IMR-90 (cell line): Measurements from ENCODE around the gene ATP8B2. TPM values are rescaled to one million over a fixed set of nuclear protein-coding genes. Genes with fewer than 3 reads are reported as not detected.

ENCODE experiments used
- ATAC-seq: fragments of 200-7000 bp; cut with Tn5 transposase; 2 replicates; pipeline ENCODE4 v1.9.1; 2020; ENCODE audit warnings: low read depth, mild to moderate bottlenecking, moderate library complexity
- BruUV-seq: library from RNA; stranded (reverse); fragments of 400-500 nt; replicated peaks from 2 replicates; lab custom pipeline; 2021; lab: Mats Ljungman, UMichigan
- CTCF ChIA-PET: fragments of 300-600 bp; formaldehyde crosslinking; extraction: SDS; loops from one replicate; lab custom pipeline; 2021; ENCODE audit warnings: antibody characterized with exemption; lab: Yijun Ruan, JAX
- POLR2A ChIA-PET: fragments of 300-600 bp; sonication (Branson Sonifier 250); formaldehyde crosslinking; loops from one replicate; lab custom pipeline; 2022; ENCODE audit warnings: antibody characterized with exemption; ENCODE audit not compliant: unreplicated experiment; lab: Charles Lee
- DNase-seq: peaks from one replicate; pipeline ENCODE4 v3.0.0; 2013
- H2AFZ ChIP-seq: replicated peaks from 2 replicates; pipeline ENCODE3; 2013; ENCODE audit warnings: low read length, mild to moderate bottlenecking; ENCODE audit not compliant: poor library complexity
- H2AK5ac ChIP-seq: 2 replicates; pipeline ENCODE4 v1.6.1; 2013; ENCODE audit warnings: low read depth, low read length, inconsistent platforms
- H2AK9ac ChIP-seq: replicated peaks from 2 replicates; pipeline ENCODE3; 2013; ENCODE audit warnings: mild to moderate bottlenecking, low read depth, low read length, moderate library complexity; ENCODE audit not compliant: poor library complexity
- H2BK120ac ChIP-seq: 2 replicates; pipeline ENCODE4 v1.6.1; 2013; ENCODE audit warnings: low read depth, low read length, inconsistent platforms
- H2BK15ac ChIP-seq: 3 replicates; pipeline ENCODE4 v1.6.1; 2013; ENCODE audit warnings: low read depth, low read length, inconsistent platforms
- H2BK20ac ChIP-seq: 2 replicates; pipeline ENCODE4 v1.6.1; 2013; ENCODE audit warnings: low read depth, mild to moderate bottlenecking, inconsistent platforms, low read length, moderate library complexity
- H2BK5ac ChIP-seq: 2 replicates; pipeline ENCODE4 v1.6.1; 2013; ENCODE audit warnings: mild to moderate bottlenecking, low read depth, low read length, inconsistent platforms; ENCODE audit not compliant: poor library complexity, severe bottlenecking
- H3K14ac ChIP-seq: replicated peaks from 2 replicates; pipeline ENCODE4 v1.6.1; 2013; ENCODE audit warnings: low read depth, low read length, inconsistent platforms
- H3K18ac ChIP-seq: 2 replicates; pipeline ENCODE4 v1.6.1; 2013; ENCODE audit warnings: low read depth, low read length, control low read depth
- H3K23ac ChIP-seq: 2 replicates; pipeline ENCODE4 v1.6.1; 2013; ENCODE audit warnings: low read depth, low read length, inconsistent platforms
- H3K27ac ChIP-seq: 2 replicates; pipeline ENCODE4 v1.5.1; 2013; ENCODE audit warnings: mild to moderate bottlenecking, control low read depth, low read length; ENCODE audit not compliant: insufficient read depth
- H3K27me3 ChIP-seq: 2 replicates; pipeline ENCODE4 v1.6.1; 2013; ENCODE audit warnings: low read length; ENCODE audit not compliant: control insufficient read depth, insufficient read depth
- H3K36me3 ChIP-seq: 2 replicates; pipeline ENCODE4 v1.6.1; 2013; ENCODE audit warnings: low read length, mixed read lengths; ENCODE audit not compliant: control insufficient read depth, insufficient read depth
- H3K4ac ChIP-seq: 2 replicates; pipeline ENCODE4 v1.6.1; 2013; ENCODE audit warnings: low read depth, low read length, inconsistent platforms
- H3K4me1 ChIP-seq: 2 replicates; pipeline ENCODE4 v1.6.1; 2013; ENCODE audit warnings: low read length, mixed read lengths; ENCODE audit not compliant: control insufficient read depth, insufficient read depth
- H3K4me2 ChIP-seq: 2 replicates; pipeline ENCODE4 v1.6.1; 2013; ENCODE audit warnings: low read depth, mild to moderate bottlenecking, control low read depth, low read length, moderate library complexity
- H3K4me3 ChIP-seq: 2 replicates; pipeline ENCODE4 v1.5.1; 2013; ENCODE audit warnings: low read depth, mild to moderate bottlenecking, control low read depth, low read length, moderate library complexity; ENCODE audit not compliant: insufficient read depth
- H3K56ac ChIP-seq: 2 replicates; pipeline ENCODE4 v1.6.1; 2013; ENCODE audit warnings: low read length, inconsistent platforms; ENCODE audit not compliant: insufficient read depth; ENCODE audit errors: extremely low read depth
- H3K79me1 ChIP-seq, 2 experiments: 2 replicates each; pipeline ENCODE4 v1.6.1; 2013; ENCODE audit warnings: low read length in 2 of 2, inconsistent platforms in 1 of 2, low read depth in 1 of 2
- H3K9ac ChIP-seq: 2 replicates; pipeline ENCODE4 v1.6.1; 2013; ENCODE audit warnings: low read depth, low read length, control low read depth
- H3K9me1 ChIP-seq: 2 replicates; pipeline ENCODE4 v1.6.1; 2013; ENCODE audit warnings: low read length, inconsistent platforms; ENCODE audit not compliant: insufficient read depth
- H3K9me3 ChIP-seq: 2 replicates; pipeline ENCODE4 v1.6.1; 2013; ENCODE audit warnings: low read length; ENCODE audit not compliant: control insufficient read depth, insufficient read depth
- H4K20me1 ChIP-seq: 2 replicates; pipeline ENCODE4 v1.6.1; 2013; ENCODE audit warnings: low read length, inconsistent platforms; ENCODE audit not compliant: insufficient read depth
- H4K5ac ChIP-seq: 2 replicates; pipeline ENCODE4 v1.6.1; 2013; ENCODE audit warnings: mild to moderate bottlenecking, low read depth, low read length, control low read depth
- H4K8ac ChIP-seq, 2 experiments: 2 replicates each; pipeline ENCODE4 v1.6.1; 2013; ENCODE audit warnings: low read depth in 2 of 2, low read length in 2 of 2, control low read depth in 1 of 2, inconsistent platforms in 1 of 2
- H4K91ac ChIP-seq: 2 replicates; pipeline ENCODE4 v1.6.1; 2013; ENCODE audit warnings: low read depth, low read length, inconsistent platforms; ENCODE audit not compliant: insufficient read depth
- BHLHE40 ChIP-seq: fragments of 150-350 bp; IDR thresholded peaks from 2 replicates; pipeline ENCODE4 v1.6.1; 2016; ENCODE audit warnings: mild to moderate bottlenecking, low read depth, low read length
- CEBPB ChIP-seq: IDR thresholded peaks from 2 replicates; pipeline ENCODE4 v1.6.1; 2012; ENCODE audit warnings: low read depth, low read length, improper control_type of control experiment
- CHD1 ChIP-seq: IDR thresholded peaks from 2 replicates; pipeline ENCODE4 v1.6.1; 2012; ENCODE audit warnings: low read depth, low read length, improper control_type of control experiment
- FOS ChIP-seq: fragments of 150-350 bp; IDR thresholded peaks from 2 replicates; pipeline ENCODE4 v1.6.1; 2016; ENCODE audit warnings: low read depth, low read length
- MAFK ChIP-seq: IDR thresholded peaks from 2 replicates; pipeline ENCODE4 v1.6.1; 2012; ENCODE audit warnings: low read depth, low read length, improper control_type of control experiment
- MAZ ChIP-seq: IDR thresholded peaks from 2 replicates; pipeline ENCODE4 v1.6.1; 2012; ENCODE audit warnings: low read depth, mild to moderate bottlenecking, low read length, improper control_type of control experiment, moderate library complexity, borderline replicate concordance
- MXI1 ChIP-seq: IDR thresholded peaks from 2 replicates; pipeline ENCODE4 v1.6.1; 2012; ENCODE audit warnings: low read depth, mild to moderate bottlenecking, low read length, moderate library complexity, borderline replicate concordance
- NFE2L2 ChIP-seq: fragments of 150-350 bp; IDR thresholded peaks from 2 replicates; pipeline ENCODE4 v1.6.1; 2016; ENCODE audit warnings: low read depth, mild to moderate bottlenecking, low read length
- POLR2A ChIP-seq: IDR thresholded peaks from 2 replicates; pipeline ENCODE4 v1.6.1; 2012; ENCODE audit warnings: mild to moderate bottlenecking, low read depth, low read length
- RAD21 ChIP-seq: IDR thresholded peaks from 2 replicates; pipeline ENCODE4 v1.6.1; 2012; ENCODE audit warnings: low read length, improper control_type of control experiment
- RCOR1 ChIP-seq: IDR thresholded peaks from 2 replicates; pipeline ENCODE4 v1.6.1; 2012; ENCODE audit warnings: mild to moderate bottlenecking, low read length, improper control_type of control experiment; ENCODE audit not compliant: insufficient replicate concordance
- RFX5 ChIP-seq: IDR thresholded peaks from 2 replicates; pipeline ENCODE4 v1.8.0; 2012; ENCODE audit warnings: low read depth, mild to moderate bottlenecking, low read length, moderate library complexity
- SMC3 ChIP-seq: fragments of 150-350 bp; IDR thresholded peaks from 2 replicates; pipeline ENCODE4 v1.6.1; 2016; ENCODE audit warnings: low read depth, mild to moderate bottlenecking, antibody characterized with exemption, low read length, moderate library complexity
- WGBS, 2 experiments: methylation state at CpG; one replicate each; pipeline versions ENCODE4 v1.1.5 to v1.1.7; 2013; ENCODE audit warnings: missing lambda C conversion rate in 2 of 2; ENCODE audit not compliant: insufficient read length in 1 of 2; ENCODE audit errors: extremely low coverage in 2 of 2; 5-methylcytosine and 5-hydroxymethylcytosine counted together
- dilution Hi-C: fragments of 300-500 bp; cut with HindIII; formaldehyde crosslinking; loops from one replicate; pipeline ENCODE4 v1.14.3; 2018; ENCODE audit warnings: low sequenced_read_pairs; ENCODE audit not compliant: unreplicated experiment
- in situ Hi-C: fragments of 300-500 bp; cut with MboI; formaldehyde crosslinking; loops from 3 replicates; pipeline ENCODE4 v1.14.3; 2019; ENCODE audit warnings: low sequenced_read_pairs, inconsistent platforms, mixed read lengths
- intact Hi-C: fragments of 100-400 bp; cut with micrococcal nuclease; formaldehyde crosslinking; loops from 2 replicates; pipeline ENCODE4 v1.10.0; 2022
- polyA plus RNA-seq, 3 experiments: library from polyadenylated mRNA; depleted of rRNA; stranded (reverse); fragments of >200 nt; gene quantifications; 2 replicates each; pipeline ENCODE4 v1.2.3, GENCODE V29; 2012; ENCODE audit warnings: low replicate concordance in 1 of 3
- total RNA-seq: library from RNA; depleted of rRNA; stranded (reverse); fragments of >200 nt; gene quantifications from 2 replicates; pipeline ENCODE4 v1.2.3, GENCODE V29; 2012
- TF ChIP-seq, protein P1 (sequence below): conservative IDR thresholded peaks from 2 replicates; pipeline ENCODE4 v1.5.1; 2012; ENCODE audit warnings: mild to moderate bottlenecking, low read depth, low read length, improper control_type of control experiment
- TF ChIP-seq, protein P2 (sequence below): fragments of 150-350 bp; IDR thresholded peaks from 2 replicates; pipeline ENCODE4 v1.6.1; 2016; ENCODE audit warnings: low read depth, mild to moderate bottlenecking, low read length, moderate library complexity, borderline replicate concordance
- TF ChIP-seq, protein P3 (sequence below): fragments of 150-350 bp; IDR thresholded peaks from 2 replicates; pipeline ENCODE4 v1.6.1; 2017; ENCODE audit warnings: mild to moderate bottlenecking, antibody characterized with exemption, low read length, low read depth

The ATP8B2 gene
- total and polyA plus RNA-seq, 2 of the 4 experiments (the other 2 are of a cell fraction) = 79.4 to 91.0 TPM

DNA sequence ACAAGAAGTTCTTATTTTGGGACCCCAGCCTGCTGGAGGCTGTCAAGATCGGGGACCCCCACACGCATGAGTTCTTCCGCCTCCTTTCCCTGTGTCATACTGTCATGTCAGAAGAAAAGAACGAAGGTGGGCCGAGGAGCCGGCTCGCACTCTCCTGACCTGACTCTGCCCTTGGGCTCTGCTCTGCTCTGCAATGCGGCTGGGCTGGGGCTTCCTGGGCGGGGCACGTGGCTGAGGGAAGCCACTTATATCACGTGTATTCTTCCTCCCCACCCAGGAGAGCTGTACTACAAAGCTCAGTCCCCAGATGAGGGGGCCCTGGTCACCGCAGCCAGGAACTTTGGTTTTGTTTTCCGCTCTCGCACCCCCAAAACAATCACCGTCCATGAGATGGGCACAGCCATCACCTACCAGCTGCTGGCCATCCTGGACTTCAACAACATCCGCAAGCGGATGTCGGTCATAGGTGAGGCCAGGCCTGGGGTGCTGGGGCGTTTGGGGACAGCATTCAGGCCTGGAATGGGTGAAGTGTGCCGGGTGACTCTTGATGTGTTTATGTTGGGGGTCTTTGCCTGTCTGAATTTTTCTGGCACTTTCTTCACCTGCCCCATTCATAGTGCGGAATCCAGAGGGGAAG is 17.6 kb downstream of the ATP8B2 start:
- no peak for ATAC-seq
- dilution Hi-C loops = no loop called here
- Histone ChIP-seq H2AFZ (no peak overlapping the region), H3K9me1 (peaks cover 5% of the 10 kb centered on the region; the same call in 1 of the 2 replicates), H4K91ac (no peak overlapping the region), H3K23ac (no peak overlapping the region), H3K4me1 (no peaks in the 10 kb centered on the region), H2AK5ac (no peak overlapping the region), H3K36me3 (peaks cover 81% of the 10 kb centered on the region), H2BK5ac (no peak overlapping the region), H2BK120ac (no peak overlapping the region), H3K4me3 (no peak overlapping the region), H3K9ac (no peak overlapping the region), H3K27me3 (no peaks in the 10 kb centered on the region), H3K9me3 (no peaks in the 10 kb centered on the region), H4K20me1 (peaks cover 7% of the 10 kb centered on the region; the same call in 1 of the 2 replicates), H3K4me2 (no peak overlapping the region), H3K14ac (no peak overlapping the region), H3K56ac (no peak overlapping the region), H4K5ac (no peak overlapping the region), H2BK15ac (no peak overlapping the region), H2BK20ac (no peak overlapping the region), H4K8ac (no peak overlapping the region), H3K18ac (no peak overlapping the region), H3K79me1 (peaks cover 7 to 37% of the 10 kb centered on the region in 2 experiments), H3K27ac (no peak overlapping the region), H2AK9ac (no peak overlapping the region), H3K4ac (no peak overlapping the region)
- WGBS, 2 experiments = 100% methylated on average over 3 of the region's 21 CpGs; no CpG with 5 or more reads in 1 of the 2 experiments
- no peak for DNase-seq
- ChIA-PET POLR2A (no interaction called here), CTCF (no interaction called here)
- intact Hi-C loops = no loop called here
- BruUV-seq = no TSS peak
- TF ChIP-seq RFX5 (no peak), MAFK (no peak), MXI1 (no peak), RCOR1 (no peak), BHLHE40 (no peak), CEBPB (no peak), MAZ (no peak), FOS (no peak), SMC3 (no peak), CHD1 (no peak), POLR2A (no peak), RAD21 (no peak), NFE2L2 (no peak)
- TF ChIP-seq, protein P1, sequence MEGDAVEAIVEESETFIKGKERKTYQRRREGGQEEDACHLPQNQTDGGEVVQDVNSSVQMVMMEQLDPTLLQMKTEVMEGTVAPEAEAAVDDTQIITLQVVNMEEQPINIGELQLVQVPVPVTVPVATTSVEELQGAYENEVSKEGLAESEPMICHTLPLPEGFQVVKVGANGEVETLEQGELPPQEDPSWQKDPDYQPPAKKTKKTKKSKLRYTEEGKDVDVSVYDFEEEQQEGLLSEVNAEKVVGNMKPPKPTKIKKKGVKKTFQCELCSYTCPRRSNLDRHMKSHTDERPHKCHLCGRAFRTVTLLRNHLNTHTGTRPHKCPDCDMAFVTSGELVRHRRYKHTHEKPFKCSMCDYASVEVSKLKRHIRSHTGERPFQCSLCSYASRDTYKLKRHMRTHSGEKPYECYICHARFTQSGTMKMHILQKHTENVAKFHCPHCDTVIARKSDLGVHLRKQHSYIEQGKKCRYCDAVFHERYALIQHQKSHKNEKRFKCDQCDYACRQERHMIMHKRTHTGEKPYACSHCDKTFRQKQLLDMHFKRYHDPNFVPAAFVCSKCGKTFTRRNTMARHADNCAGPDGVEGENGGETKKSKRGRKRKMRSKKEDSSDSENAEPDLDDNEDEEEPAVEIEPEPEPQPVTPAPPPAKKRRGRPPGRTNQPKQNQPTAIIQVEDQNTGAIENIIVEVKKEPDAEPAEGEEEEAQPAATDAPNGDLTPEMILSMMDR = no peak
- TF ChIP-seq, protein P2, sequence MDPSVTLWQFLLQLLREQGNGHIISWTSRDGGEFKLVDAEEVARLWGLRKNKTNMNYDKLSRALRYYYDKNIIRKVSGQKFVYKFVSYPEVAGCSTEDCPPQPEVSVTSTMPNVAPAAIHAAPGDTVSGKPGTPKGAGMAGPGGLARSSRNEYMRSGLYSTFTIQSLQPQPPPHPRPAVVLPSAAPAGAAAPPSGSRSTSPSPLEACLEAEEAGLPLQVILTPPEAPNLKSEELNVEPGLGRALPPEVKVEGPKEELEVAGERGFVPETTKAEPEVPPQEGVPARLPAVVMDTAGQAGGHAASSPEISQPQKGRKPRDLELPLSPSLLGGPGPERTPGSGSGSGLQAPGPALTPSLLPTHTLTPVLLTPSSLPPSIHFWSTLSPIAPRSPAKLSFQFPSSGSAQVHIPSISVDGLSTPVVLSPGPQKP = no peak
- TF ChIP-seq, protein P3, sequence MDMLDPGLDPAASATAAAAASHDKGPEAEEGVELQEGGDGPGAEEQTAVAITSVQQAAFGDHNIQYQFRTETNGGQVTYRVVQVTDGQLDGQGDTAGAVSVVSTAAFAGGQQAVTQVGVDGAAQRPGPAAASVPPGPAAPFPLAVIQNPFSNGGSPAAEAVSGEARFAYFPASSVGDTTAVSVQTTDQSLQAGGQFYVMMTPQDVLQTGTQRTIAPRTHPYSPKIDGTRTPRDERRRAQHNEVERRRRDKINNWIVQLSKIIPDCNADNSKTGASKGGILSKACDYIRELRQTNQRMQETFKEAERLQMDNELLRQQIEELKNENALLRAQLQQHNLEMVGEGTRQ = no peak
- in situ Hi-C loops = no loop called here
